ENCODE data around the gene NHLRC4.
A peak's percentile ranks its signal among the peaks of the same experiment; 100 is the strongest.

The NHLRC4 gene

GRCh38 chr16:578232-578869 is 11.5 kb downstream of the NHLRC4 start:
- no peak for DNase-seq (ENCODE audit: low read depth)
- no peak for TF ChIP-seq CTCF (IDR thresholded peaks at IDR 0.05; ENCODE audit: insufficient read depth, low read depth, low read length, missing control alignments)
- H3K4me3 ChIP-seq (ENCODE audit: low read length) = no peak overlapping the region

- TF ChIP-seq CTCF (IDR thresholded peaks at IDR 0.05; ENCODE audit: insufficient read depth, low read depth, low read length, missing control alignments) = peak; percentile 84
- no peak overlapping the region for H3K4me3 ChIP-seq (ENCODE audit: low read length)
- DNase-seq (ENCODE audit: low read depth) = peak; percentile 77
These were observed 12.1 kb downstream of the NHLRC4 start for GRCh38 chr16:578870-579405.

GRCh38 chr16:580141-580945 is 13.5 kb downstream of the NHLRC4 start:
- no peak for TF ChIP-seq CTCF (IDR thresholded peaks at IDR 0.05; ENCODE audit: insufficient read depth, low read depth, low read length, missing control alignments)
- no peak for DNase-seq (ENCODE audit: low read depth)
- no peak overlapping the region for H3K4me3 ChIP-seq (ENCODE audit: low read length)

- no peak overlapping the region for H3K4me3 ChIP-seq (ENCODE audit: low read length)
- no peak for DNase-seq (ENCODE audit: low read depth)
- no peak for TF ChIP-seq CTCF (IDR thresholded peaks at IDR 0.05; ENCODE audit: insufficient read depth, low read depth, low read length, missing control alignments)
These were observed 14.2 kb downstream of the NHLRC4 start for GRCh38 chr16:580946-581498.

GRCh38 chr16:582218-582613 is 15.4 kb downstream of the NHLRC4 start:
- H3K4me3 ChIP-seq (ENCODE audit: low read length) = no peak overlapping the region
- no peak for TF ChIP-seq CTCF (IDR thresholded peaks at IDR 0.05; ENCODE audit: insufficient read depth, low read depth, low read length, missing control alignments)
- no peak for DNase-seq (ENCODE audit: low read depth)

GRCh38 chr16:582614-583331 is 16.0 kb downstream of the NHLRC4 start:
- H3K4me3 ChIP-seq (ENCODE audit: low read length) = no peak overlapping the region
- no peak for TF ChIP-seq CTCF (IDR thresholded peaks at IDR 0.05; ENCODE audit: insufficient read depth, low read depth, low read length, missing control alignments)
- no peak for DNase-seq (ENCODE audit: low read depth)
